Neural progenitor cell (in vitro differentiated cells): ENCODE results near the gene IVNS1ABP.

Experiments used
- CTCF ChIP-seq: fragments of 200-600 bp; sonication (generic); IDR thresholded peaks from 2 replicates; pipeline ENCODE4 v1.5.1; 2017; ENCODE audit warnings: antibody characterized with exemption, mild to moderate bottlenecking
- EZH2phosphoT487 ChIP-seq: fragments of 200-600 bp; sonication (generic); IDR thresholded peaks from 2 replicates; pipeline ENCODE4 v1.6.1; 2017; ENCODE audit warnings: antibody characterized with exemption

GRCh38 chr1:185342017-185342416, 25.0 kb upstream of the IVNS1ABP start:
- TF ChIP-seq CTCF (no peak), EZH2phosphoT487 (no peak)
